ENCODE results near the gene CEP41.
"Not testable (repeated sequence)": the region's sequence is repeated elsewhere in the genome, so short reads cannot be mapped to it uniquely, and the experiment has no call there.

CEP41 gene

GRCh38 chr7:130461272-130461671 lies 20.5 kb upstream of the CEP41 start:
- DNase-seq (ENCODE audit: extremely low read depth, low read depth) = no peak

DNA sequence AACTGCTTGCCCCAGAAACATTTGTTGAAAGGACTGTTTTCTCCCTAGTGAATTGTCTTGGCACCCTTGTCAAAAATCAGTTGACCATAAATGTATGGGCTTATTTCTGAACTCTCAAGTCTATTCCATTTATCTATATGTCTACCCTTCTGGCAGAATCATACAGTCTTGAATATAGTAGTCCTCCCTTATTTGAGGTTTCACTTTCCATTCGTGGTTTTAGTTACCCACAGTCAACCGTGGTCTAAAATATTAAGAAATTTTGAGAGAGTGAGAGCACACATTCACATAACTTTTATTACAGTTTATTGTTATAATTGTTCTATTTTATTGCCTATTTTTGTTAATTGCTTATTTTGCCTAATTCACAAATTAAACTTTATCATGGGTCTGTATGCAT lies 17.4 kb upstream of the CEP41 start:
- TF ChIP-seq, protein P1, sequence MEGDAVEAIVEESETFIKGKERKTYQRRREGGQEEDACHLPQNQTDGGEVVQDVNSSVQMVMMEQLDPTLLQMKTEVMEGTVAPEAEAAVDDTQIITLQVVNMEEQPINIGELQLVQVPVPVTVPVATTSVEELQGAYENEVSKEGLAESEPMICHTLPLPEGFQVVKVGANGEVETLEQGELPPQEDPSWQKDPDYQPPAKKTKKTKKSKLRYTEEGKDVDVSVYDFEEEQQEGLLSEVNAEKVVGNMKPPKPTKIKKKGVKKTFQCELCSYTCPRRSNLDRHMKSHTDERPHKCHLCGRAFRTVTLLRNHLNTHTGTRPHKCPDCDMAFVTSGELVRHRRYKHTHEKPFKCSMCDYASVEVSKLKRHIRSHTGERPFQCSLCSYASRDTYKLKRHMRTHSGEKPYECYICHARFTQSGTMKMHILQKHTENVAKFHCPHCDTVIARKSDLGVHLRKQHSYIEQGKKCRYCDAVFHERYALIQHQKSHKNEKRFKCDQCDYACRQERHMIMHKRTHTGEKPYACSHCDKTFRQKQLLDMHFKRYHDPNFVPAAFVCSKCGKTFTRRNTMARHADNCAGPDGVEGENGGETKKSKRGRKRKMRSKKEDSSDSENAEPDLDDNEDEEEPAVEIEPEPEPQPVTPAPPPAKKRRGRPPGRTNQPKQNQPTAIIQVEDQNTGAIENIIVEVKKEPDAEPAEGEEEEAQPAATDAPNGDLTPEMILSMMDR (IDR thresholded peaks at IDR 0.05; ENCODE audit: low read depth, low read length) = no peak
- no peak for DNase-seq (ENCODE audit: extremely low read depth, low read depth)

More at GRCh38 chr7:130461272-130461671, 20.5 kb upstream of the CEP41 start:
- TF ChIP-seq, protein P1 (IDR thresholded peaks at IDR 0.05; ENCODE audit: low read depth, low read length) = no peak

GRCh38 chr7:130454959-130455358 lies 14.1 kb upstream of the CEP41 start:
- no peak for DNase-seq (ENCODE audit: extremely low read depth, low read depth)

GRCh38 chr7:130452951-130453350 lies 12.1 kb upstream of the CEP41 start:
- DNase-seq (ENCODE audit: extremely low read depth, low read depth) = no peak
- TF ChIP-seq, protein P1 (IDR thresholded peaks at IDR 0.05; ENCODE audit: low read depth, low read length) = no peak

More at GRCh38 chr7:130454959-130455358, 14.1 kb upstream of the CEP41 start:
- TF ChIP-seq, protein P1 (IDR thresholded peaks at IDR 0.05; ENCODE audit: low read depth, low read length) = no peak

DNA sequence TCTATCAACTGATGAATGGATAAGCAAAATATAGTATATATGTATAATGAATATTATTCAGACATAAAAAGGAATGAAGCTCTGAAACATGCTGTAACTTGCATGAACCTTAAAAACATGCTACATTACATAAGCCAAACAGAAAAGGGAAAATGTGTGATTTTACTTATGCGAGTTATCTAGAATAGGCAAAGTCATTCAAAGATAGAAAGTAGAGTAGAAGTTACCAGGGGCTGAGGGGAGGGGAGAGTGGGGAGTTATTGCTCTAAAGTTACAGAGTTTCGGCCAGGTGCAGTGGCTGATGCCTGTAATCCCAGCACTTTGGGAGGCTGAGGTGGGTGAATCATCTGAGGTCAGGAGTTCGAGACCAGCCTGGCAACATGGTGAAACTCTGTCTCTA lies 10.5 kb upstream of the CEP41 start:
- DNase-seq (ENCODE audit: extremely low read depth, low read depth) = not testable (repeated sequence)

DNA sequence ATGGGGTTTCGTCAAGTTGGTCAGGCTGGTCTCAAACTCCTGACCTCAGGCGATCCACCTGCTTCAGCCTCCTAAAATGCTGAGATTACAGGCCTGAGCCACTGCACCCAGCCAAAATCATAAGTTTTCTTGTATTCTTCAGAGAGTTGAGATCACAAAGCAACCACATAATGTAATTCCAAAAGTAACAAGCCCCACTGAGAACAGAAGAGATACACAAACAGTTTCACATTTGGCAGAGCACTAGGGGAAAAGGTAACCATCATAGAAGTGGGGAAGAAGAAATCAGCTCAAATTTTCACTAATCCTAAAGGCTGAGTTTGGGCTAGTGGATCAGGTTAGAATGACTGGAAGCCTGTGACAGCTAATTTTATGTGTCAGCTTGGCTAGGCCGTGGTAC lies 5.4 kb upstream of the CEP41 start:
- TF ChIP-seq, protein P1 (IDR thresholded peaks at IDR 0.05; ENCODE audit: low read depth, low read length) = no peak
- DNase-seq (ENCODE audit: extremely low read depth, low read depth) = no peak

GRCh38 chr7:130444751-130445407 lies 4.1 kb upstream of the CEP41 start:
- TF ChIP-seq, protein P1 (IDR thresholded peaks at IDR 0.05; ENCODE audit: low read depth, low read length) = no peak
- no peak for DNase-seq (ENCODE audit: extremely low read depth, low read depth)

GRCh38 chr7:130444234-130444633 lies 3.4 kb upstream of the CEP41 start:
- DNase-seq (ENCODE audit: extremely low read depth, low read depth) = no peak
- TF ChIP-seq, protein P1 (IDR thresholded peaks at IDR 0.05; ENCODE audit: low read depth, low read length) = no peak
